HepG2 (cell line): ENCODE results near the gene LCA5. TPM values are rescaled to one million over a fixed set of nuclear protein-coding genes. Genes with fewer than 3 reads are reported as not detected.

Experiments
- ARNT ChIP-seq: fragments of 450-650 bp; IDR thresholded peaks from 2 replicates; pipeline ENCODE4 v1.6.1; 2017
- ASH2L ChIP-seq: fragments of 300-600, 200-600 bp; sonication (generic); IDR thresholded peaks from 2 replicates; pipeline ENCODE4 v1.7.0; 2017; ENCODE audit warnings: low read depth, mild to moderate bottlenecking, moderate library complexity, mixed read lengths, low read length; ENCODE audit not compliant: insufficient read length
- GPN1 ChIP-seq: sonication (generic); formaldehyde crosslinking; IDR thresholded peaks from 2 replicates; pipeline ENCODE4 v1.5.1; 2020; ENCODE audit warnings: missing genetic modification reagents, borderline replicate concordance
- HCFC1 ChIP-seq: fragments of 150-350 bp; IDR thresholded peaks from 2 replicates; pipeline ENCODE4 v1.6.1; 2014; ENCODE audit warnings: low read depth, low read length
- HDAC6 ChIP-seq: fragments of 200-600 bp; sonication (generic); IDR thresholded peaks from 2 replicates; pipeline ENCODE4 v1.7.0; 2017; ENCODE audit warnings: mild to moderate bottlenecking, antibody characterized with exemption, low read length, low read depth
- NCOA1 ChIP-seq: sonication (generic); formaldehyde crosslinking; IDR thresholded peaks from 2 replicates; pipeline ENCODE4 v1.9.0; 2021; ENCODE audit warnings: missing genetic modification reagents
- POGZ ChIP-seq: sonication (generic); formaldehyde crosslinking; IDR thresholded peaks from 2 replicates; pipeline ENCODE4 v1.4.0; 2020; ENCODE audit warnings: mild to moderate bottlenecking, missing genetic modification reagents
- RFXAP ChIP-seq: sonication (generic); formaldehyde crosslinking; IDR thresholded peaks from 2 replicates; pipeline ENCODE4 v1.4.0; 2020; ENCODE audit warnings: missing genetic modification reagents, borderline replicate concordance
- TARDBP ChIP-seq: sonication (generic); formaldehyde crosslinking; IDR thresholded peaks from 2 replicates; pipeline ENCODE4 v1.8.0; 2022; ENCODE audit warnings: mild to moderate bottlenecking, missing genetic modification reagents
- ZNF260 ChIP-seq: sonication (generic); formaldehyde crosslinking; IDR thresholded peaks from 2 replicates; pipeline ENCODE4 v1.4.0; 2020; ENCODE audit warnings: missing genetic modification reagents, low read depth, mild to moderate bottlenecking, borderline replicate concordance
- ZNF446 ChIP-seq: sonication (generic); formaldehyde crosslinking; IDR thresholded peaks from 2 replicates; pipeline ENCODE4 v1.5.0; 2020; ENCODE audit warnings: mild to moderate bottlenecking, missing genetic modification reagents
- ZNF484 ChIP-seq: sonication (generic); formaldehyde crosslinking; IDR thresholded peaks from 2 replicates; pipeline ENCODE4 v1.5.1; 2020; ENCODE audit warnings: mild to moderate bottlenecking, low read depth, missing genetic modification reagents, borderline replicate concordance
- ZNF546 ChIP-seq: sonication (generic); formaldehyde crosslinking; conservative IDR thresholded peaks from 2 replicates; pipeline ENCODE4 v1.8.1; 2023; ENCODE audit warnings: mild to moderate bottlenecking, missing genetic modification reagents
- ZNF605 ChIP-seq: sonication (generic); formaldehyde crosslinking; IDR thresholded peaks from 2 replicates; pipeline ENCODE4 v1.8.0; 2022; ENCODE audit warnings: mild to moderate bottlenecking, missing genetic modification reagents
- polyA plus RNA-seq, 8 experiments: library from polyadenylated mRNA; depleted of rRNA in 3 of 8; stranded (reverse) in 7 of 8; unstranded in 1 of 8; fragments of >200 nt; fragmentation: Illumina TruSeq in 4 of 8; extraction: Trizol in 4 of 8; gene quantifications; 2 replicates each; pipeline versions ENCODE4 v1.2.1 to v1.2.3, GENCODE V29; 2011 to 2016; ENCODE audit warnings: low read depth in 4 of 8, missing spikeins in 1 of 8, mixed read lengths in 1 of 8; ENCODE audit not compliant: insufficient read depth in 1 of 8
- total RNA-seq, 5 experiments: library from RNA; depleted of rRNA; stranded (reverse); fragments of >200 nt; fragmentation: Illumina TruSeq; extraction: Trizol; gene quantifications; 2 replicates each; pipeline ENCODE4 v1.2.3, GENCODE V29; 2016; ENCODE audit warnings: low read depth in 1 of 5
- TF ChIP-seq, protein P1 (sequence below): sonication (generic); formaldehyde crosslinking; IDR thresholded peaks from 2 replicates; pipeline ENCODE4 v1.5.0; 2020; ENCODE audit warnings: mild to moderate bottlenecking, missing genetic modification reagents, borderline replicate concordance
- TF ChIP-seq, protein P2 (sequence below): sonication (generic); formaldehyde crosslinking; IDR thresholded peaks from 2 replicates; pipeline ENCODE4 v1.5.1; 2020; ENCODE audit warnings: mild to moderate bottlenecking, moderate library complexity, missing genetic modification reagents
- TF ChIP-seq, protein P3 (sequence below): conservative IDR thresholded peaks from 2 replicates; pipeline ENCODE4 v1.6.1; 2018; ENCODE audit warnings: missing genetic modification reagents
- TF ChIP-seq, protein P4 (sequence below): sonication (generic); formaldehyde crosslinking; IDR thresholded peaks from 2 replicates; pipeline ENCODE4 v1.5.0; 2020; ENCODE audit warnings: missing genetic modification reagents, mild to moderate bottlenecking, borderline replicate concordance
- TF ChIP-seq, protein P5 (sequence below): sonication (generic); formaldehyde crosslinking; IDR thresholded peaks from 2 replicates; pipeline ENCODE4 v1.8.0; 2022; ENCODE audit warnings: mild to moderate bottlenecking, missing genetic modification reagents, moderate library complexity
- TF ChIP-seq, protein P6 (sequence below): sonication (generic); formaldehyde crosslinking; IDR thresholded peaks from 2 replicates; pipeline ENCODE4 v1.4.0; 2020; ENCODE audit warnings: missing genetic modification reagents

LCA5 gene
- total and polyA plus RNA-seq, 2 of the 13 experiments (the other 11 are each of a cell fraction or from before 2014, with no cell fraction given), result 0.84 to 4.6 TPM

DNA sequence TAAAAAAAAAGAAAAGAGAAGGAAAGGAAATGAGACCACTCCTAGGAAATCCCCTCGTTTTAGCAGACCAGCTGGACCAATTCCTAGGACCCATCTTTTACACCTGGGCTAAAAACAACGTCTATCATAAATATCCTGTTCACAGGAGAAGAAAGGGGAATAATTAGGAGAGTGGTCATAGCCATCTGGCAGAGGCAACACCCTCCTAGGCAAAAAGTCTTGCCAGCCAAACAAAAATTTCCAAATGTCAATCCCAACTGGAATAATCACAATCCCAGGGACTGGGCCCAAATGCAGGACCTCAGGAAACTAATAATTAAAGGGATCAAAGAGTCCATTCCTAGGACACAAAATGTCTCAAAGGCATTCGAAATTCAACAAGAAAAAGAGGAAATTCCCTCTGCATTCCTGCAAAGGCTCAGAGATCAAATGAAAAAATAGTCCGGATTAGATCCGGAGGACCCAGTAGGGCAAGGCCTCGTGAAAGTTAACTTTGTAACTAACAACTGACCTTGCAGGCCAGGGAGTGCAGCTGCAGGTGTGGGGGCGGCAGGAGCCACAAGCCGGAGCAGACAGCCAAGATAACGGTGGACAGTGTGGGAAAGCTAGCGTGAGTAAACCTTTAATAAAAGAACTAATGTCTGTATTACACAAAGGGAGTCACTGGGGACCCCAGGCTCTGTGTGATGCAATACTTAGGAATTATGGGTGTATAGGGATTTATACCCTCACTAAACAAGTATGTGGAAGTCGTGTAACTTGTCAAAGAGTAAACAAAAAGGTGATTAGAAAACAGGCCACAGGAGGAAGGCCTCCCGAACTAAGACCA is 11.7 kb downstream of the LCA5 start (continued):
- TF ChIP-seq, protein P1, sequence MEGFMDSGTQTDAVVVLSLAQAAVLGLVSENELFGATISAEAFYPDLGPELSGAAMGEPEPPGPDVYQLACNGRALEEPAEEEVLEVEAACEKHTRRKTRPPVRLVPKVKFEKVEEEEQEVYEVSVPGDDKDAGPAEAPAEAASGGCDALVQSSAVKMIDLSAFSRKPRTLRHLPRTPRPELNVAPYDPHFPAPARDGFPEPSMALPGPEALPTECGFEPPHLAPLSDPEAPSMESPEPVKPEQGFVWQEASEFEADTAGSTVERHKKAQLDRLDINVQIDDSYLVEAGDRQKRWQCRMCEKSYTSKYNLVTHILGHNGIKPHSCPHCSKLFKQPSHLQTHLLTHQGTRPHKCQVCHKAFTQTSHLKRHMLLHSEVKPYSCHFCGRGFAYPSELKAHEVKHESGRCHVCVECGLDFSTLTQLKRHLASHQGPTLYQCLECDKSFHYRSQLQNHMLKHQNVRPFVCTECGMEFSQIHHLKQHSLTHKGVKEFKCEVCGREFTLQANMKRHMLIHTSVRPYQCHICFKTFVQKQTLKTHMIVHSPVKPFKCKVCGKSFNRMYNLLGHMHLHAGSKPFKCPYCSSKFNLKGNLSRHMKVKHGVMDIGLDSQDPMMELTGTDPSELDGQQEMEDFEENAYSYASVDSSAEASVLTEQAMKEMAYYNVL (CRISPR knock-in tag), result peak; percentile 76; the same call in 1 of the 2 replicates
- TF ChIP-seq ZNF260 (CRISPR knock-in tag) (no peak), ASH2L (peak; percentile 81), RFXAP (no peak), ZNF446 (no peak), ARNT (no peak), ZNF484 (CRISPR knock-in tag) (no peak), ZNF605 (peak; percentile 79; the same call in 1 of the 2 replicates), HCFC1 (no peak), NCOA1 (peak; percentile 68; the same call in 1 of the 2 replicates), POGZ (CRISPR knock-in tag) (peak; percentile 73), HDAC6 (no peak), TARDBP (CRISPR knock-in tag) (peak; percentile 54; the same call in 1 of the 2 replicates), ZNF546 (CRISPR knock-in tag) (0 out of 2 replicates have a peak, but pooled peaks have one; percentile 48), GPN1 (CRISPR knock-in tag) (no peak)
- TF ChIP-seq, protein P2, sequence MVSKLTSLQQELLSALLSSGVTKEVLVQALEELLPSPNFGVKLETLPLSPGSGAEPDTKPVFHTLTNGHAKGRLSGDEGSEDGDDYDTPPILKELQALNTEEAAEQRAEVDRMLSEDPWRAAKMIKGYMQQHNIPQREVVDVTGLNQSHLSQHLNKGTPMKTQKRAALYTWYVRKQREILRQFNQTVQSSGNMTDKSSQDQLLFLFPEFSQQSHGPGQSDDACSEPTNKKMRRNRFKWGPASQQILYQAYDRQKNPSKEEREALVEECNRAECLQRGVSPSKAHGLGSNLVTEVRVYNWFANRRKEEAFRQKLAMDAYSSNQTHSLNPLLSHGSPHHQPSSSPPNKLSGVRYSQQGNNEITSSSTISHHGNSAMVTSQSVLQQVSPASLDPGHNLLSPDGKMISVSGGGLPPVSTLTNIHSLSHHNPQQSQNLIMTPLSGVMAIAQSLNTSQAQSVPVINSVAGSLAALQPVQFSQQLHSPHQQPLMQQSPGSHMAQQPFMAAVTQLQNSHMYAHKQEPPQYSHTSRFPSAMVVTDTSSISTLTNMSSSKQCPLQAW (CRISPR knock-in tag), result no peak
- TF ChIP-seq, protein P3, sequence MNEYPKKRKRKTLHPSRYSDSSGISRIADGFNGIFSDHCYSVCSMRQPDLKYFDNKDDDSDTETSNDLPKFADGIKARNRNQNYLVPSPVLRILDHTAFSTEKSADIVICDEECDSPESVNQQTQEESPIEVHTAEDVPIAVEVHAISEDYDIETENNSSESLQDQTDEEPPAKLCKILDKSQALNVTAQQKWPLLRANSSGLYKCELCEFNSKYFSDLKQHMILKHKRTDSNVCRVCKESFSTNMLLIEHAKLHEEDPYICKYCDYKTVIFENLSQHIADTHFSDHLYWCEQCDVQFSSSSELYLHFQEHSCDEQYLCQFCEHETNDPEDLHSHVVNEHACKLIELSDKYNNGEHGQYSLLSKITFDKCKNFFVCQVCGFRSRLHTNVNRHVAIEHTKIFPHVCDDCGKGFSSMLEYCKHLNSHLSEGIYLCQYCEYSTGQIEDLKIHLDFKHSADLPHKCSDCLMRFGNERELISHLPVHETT (CRISPR knock-in tag), result no peak
- TF ChIP-seq, protein P4, sequence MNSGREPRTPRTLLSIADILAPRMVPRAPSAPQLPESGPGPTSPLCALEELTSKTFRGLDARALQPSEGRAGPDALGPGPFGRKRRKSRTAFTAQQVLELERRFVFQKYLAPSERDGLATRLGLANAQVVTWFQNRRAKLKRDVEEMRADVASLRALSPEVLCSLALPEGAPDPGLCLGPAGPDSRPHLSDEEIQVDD (CRISPR knock-in tag), result no peak
- TF ChIP-seq, protein P5, sequence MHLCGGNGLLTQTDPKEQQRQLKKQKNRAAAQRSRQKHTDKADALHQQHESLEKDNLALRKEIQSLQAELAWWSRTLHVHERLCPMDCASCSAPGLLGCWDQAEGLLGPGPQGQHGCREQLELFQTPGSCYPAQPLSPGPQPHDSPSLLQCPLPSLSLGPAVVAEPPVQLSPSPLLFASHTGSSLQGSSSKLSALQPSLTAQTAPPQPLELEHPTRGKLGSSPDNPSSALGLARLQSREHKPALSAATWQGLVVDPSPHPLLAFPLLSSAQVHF (CRISPR knock-in tag), result no peak
- TF ChIP-seq, protein P6, sequence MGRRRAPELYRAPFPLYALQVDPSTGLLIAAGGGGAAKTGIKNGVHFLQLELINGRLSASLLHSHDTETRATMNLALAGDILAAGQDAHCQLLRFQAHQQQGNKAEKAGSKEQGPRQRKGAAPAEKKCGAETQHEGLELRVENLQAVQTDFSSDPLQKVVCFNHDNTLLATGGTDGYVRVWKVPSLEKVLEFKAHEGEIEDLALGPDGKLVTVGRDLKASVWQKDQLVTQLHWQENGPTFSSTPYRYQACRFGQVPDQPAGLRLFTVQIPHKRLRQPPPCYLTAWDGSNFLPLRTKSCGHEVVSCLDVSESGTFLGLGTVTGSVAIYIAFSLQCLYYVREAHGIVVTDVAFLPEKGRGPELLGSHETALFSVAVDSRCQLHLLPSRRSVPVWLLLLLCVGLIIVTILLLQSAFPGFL, result no peak
